Left kidney (tissue), 2 donors: ENCODE data around the gene ABLIM2. TPM values are rescaled to one million over a fixed set of nuclear protein-coding genes. Genes with fewer than 3 reads are reported as not detected.

Source experiments
- DNase-seq: peaks from one replicate; pipeline ENCODE4 v3.0.0-alpha.2; 2013
- polyA plus RNA-seq: library from polyadenylated mRNA; unstranded; fragments of 120-200 nt; gene quantifications from one replicate; pipeline ENCODE4 v1.2.1, GENCODE V29; 2013; ENCODE audit not compliant: insufficient read length

Gene ABLIM2
- polyA plus RNA-seq, 1 donor: 6.8 TPM

DNA sequence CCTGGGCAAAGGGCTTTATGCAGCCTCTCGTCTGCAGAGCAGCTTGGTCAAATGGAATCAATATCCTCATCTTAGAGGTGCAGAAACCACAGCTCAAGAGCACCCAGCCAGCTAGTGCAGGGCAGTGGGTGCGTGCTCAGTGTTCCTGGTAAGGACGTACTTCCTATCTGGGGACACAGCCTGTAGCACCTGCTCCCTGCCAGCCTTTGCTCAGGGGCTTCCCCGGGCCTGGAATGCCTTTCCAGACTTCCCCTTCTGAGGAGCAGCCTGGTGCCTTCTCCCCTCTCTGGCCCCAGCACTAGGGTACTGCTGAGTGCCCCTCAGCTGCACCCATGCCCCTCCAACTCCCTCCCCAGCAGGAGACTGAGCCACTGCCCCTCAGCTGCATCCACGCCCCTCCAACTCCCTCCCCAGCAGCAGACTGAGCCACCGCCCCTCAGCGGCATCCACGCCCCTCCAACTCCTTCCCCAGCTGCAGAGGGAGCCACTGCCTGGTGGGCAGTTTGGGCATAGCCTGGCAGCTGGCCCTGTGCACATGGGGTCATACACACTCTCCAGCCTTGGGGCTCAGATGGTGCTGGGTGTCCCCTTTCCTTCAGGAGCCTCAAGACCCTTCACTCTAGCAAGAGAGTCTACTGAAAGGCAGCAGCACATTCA is 176.7 kb downstream of the ABLIM2 start:
- no peak for DNase-seq

- DNase-seq: no peak
Observed at GRCh38 chr4:7980036-7980435, 178.6 kb downstream of the ABLIM2 start.

DNA sequence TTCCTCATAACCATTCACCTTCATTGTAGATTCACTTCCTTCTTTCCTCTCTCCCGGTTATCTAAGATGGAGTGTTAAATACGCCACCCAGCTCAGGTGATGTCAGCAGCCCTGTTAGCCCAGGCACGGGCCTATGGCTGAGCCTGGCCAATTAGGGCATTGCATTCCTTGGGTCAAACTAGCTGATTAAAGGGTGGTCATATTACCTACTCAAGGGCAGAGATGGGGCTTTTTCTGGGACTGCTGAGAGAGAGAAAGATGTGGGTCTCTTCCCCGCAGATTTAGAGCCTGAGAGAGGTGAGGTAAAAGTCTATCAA is 179.0 kb downstream of the ABLIM2 start:
- DNase-seq: no peak

DNA sequence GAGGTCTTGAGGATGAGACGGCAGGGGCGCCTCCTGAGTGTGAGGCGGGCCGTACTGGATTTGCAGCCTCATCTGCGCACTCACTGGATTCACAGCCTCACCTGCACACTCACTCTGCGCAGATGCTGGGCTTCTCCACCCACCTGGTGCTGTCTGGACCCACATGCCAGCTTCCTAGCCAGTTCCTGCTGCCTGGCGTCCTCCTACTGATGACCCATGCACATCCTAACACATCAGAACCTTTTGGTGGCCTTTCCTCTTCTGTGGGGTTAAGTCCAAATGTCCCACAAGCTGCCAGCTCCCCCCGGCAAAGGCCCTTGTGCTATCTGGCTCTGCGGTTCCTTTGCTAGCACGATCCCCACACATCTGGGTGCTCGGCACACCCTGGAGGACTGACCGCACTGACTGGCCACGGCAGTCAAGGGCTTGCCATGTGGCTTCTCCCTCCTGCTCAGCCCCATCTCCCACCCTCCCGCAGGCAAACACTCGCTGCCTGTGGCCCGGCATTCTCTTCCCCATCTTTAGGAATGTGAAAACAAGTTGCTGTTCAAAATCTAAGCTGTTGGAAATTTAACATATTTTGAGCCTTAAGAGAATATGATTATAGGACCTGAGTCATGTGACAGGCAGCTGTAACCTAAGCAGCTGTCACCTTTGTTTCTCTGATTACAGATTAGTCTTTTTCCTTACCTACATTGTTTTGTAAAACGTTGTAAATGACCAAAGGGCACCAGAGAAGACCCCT is 179.5 kb downstream of the ABLIM2 start:
- DNase-seq: no peak

GRCh38 chr4:7978489-7978888 is 180.1 kb downstream of the ABLIM2 start:
- DNase-seq: no peak

DNA sequence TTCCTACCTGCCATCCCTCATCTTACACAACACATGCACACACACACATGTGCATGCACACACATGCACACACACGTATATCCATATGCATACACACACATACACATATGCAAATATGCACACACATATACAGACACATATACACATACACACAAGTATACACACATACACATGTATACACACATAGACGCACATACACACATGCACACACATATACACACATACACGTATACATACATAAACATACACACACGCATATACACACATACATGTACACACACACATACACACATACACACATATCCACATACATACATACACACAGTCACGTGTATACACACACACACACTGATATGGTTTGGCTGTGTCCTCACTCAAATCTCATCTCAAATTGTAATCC is 182.0 kb downstream of the ABLIM2 start:
- DNase-seq: no peak

DNA sequence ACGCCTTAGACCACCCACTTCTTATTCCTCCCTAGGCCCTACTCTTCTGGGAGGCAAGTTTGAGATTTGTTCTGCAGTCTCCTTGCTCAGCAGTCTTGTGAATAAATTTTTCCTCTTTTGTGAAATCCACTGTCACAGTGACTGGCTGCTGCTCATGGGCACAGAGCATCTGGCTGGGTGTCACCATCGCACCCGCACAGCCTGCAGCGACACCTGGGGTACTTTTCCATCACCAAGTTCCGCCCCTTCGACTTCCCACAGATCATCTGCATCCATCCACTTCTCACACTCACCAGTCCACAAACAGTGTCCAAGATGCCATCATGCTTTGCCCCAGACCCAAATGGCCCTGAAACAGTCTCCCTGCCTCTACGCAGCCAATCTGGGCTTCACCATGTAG is 182.6 kb downstream of the ABLIM2 start:
- DNase-seq: no peak

DNA sequence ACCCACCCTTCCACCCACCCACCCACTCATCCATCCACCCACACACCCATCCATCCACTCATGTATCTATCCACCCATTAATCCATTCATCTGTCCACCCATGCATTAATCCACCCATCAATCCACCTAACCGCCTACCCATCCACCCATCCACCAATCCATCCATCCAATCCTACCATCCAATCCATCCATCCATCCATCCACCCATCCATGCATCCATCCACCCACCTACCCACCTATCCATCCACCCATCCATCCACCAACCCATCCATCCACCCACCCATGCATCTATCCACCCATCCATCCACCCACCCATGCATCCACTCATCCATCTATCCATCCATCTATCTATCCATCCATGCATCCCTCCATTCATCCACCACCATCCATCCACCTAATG is 184.2 kb downstream of the ABLIM2 start:
- DNase-seq: no peak

DNA sequence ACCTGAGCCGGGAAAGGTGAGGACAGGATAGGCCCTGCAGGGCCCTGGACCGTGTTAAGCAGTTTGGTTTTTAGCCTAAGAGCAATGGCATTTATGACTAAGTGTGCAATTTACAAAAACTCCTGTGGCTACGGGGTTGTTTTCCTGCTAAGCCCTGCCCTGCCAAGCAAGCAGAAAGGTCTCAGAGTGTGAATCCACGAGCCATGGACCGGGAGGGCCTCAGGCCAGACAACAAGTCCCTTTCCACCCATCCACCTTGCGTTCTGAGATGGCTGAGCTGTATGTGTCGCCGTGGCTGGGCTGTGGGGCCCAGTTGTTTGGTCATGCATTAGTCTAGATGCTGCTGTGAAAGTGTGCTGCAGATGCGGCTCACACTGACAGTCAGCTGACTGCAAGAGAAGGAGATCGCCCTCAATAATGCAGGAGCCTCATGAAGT is 185.1 kb downstream of the ABLIM2 start:
- no peak for DNase-seq

DNA sequence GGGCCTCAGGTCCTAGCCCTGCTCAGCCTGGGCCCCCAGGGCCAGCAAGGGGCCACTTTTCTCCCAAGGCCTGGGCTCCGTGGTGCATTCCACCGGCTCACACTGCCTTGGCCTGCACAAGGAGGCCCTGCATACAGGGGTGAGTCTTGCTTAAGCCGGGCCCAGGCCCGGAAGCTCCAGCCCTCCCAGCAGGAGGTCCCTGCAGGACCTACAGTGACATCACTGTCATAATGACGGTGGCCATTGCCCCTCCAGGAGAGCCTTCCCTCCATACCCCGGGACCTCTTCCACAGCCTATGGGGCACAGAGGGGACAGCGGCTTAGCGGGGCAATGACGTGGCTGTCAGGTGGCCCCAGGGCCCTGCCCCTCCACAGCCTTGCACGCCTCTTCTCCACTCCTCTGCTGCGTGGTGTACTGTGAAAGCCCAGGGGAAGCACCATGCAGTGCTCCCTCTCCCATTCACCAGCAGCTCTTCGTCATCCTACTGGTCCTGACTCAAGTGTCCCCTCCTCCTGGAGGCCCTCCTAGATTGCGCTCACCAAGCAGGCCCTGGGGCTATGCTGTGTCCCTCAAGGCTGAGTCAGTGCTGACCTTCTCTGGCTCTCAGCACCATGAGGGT is 186.6 kb downstream of the ABLIM2 start:
- no peak for DNase-seq

GRCh38 chr4:7971159-7971631 is 187.4 kb downstream of the ABLIM2 start:
- DNase-seq: no peak

DNA sequence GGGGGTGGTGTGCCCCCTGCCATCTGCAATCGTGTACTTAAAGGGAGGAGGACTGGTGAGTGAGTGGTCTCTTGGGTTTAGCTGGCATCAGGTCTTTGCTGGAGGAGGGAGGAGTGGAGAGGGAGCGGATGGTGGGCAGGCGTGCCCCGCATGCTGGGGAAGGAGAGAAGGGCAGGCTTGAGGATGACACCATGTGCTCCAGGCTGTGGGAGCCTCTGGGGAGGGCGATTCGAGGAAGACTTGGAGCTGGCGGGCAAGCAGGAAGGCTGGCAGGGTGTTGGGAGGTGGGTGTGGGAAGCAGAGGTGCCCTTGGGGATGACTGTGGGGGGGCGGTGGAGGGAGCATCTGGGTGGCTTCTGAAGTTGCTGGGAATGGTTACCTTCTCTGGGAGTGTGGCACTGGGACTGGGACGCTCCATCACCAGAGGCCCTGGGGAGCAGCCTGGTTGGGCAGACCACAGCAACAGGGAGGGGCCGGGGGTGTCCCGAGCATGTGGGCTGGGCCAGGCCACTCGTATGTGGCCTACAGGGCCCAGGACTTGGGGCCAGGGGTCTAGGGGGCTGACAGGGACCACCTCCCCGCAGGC is 188.2 kb downstream of the ABLIM2 start:
- no peak for DNase-seq

DNA sequence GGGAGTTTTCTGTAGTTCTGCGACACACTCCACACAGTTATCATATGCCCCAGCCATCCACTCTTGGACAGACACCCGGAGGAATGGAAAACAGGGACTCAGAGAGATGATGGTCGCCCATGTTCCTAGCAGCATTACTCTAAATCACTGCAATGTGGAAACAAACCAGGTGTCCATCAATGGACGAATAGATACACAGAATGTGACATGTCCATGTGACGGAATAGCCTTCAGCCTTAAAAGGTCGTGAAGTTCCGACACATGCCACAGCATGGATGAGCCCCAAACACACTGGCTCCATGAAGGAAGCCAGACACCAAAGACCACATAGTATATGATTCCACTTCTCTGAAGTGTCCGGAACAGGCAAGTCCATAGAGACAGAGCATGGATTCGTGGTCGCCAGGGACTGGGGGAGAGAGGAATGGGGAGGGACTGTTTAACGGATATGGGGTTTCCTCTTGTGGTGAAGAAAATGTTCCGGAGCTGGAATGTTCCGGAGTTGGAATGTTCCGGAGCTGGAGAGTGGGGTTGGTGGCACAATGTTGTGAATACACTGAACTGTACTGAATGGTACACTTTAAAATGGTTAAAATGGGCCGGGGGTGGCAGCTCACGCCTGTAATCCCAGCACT is 190.2 kb downstream of the ABLIM2 start:
- no peak for DNase-seq

DNA sequence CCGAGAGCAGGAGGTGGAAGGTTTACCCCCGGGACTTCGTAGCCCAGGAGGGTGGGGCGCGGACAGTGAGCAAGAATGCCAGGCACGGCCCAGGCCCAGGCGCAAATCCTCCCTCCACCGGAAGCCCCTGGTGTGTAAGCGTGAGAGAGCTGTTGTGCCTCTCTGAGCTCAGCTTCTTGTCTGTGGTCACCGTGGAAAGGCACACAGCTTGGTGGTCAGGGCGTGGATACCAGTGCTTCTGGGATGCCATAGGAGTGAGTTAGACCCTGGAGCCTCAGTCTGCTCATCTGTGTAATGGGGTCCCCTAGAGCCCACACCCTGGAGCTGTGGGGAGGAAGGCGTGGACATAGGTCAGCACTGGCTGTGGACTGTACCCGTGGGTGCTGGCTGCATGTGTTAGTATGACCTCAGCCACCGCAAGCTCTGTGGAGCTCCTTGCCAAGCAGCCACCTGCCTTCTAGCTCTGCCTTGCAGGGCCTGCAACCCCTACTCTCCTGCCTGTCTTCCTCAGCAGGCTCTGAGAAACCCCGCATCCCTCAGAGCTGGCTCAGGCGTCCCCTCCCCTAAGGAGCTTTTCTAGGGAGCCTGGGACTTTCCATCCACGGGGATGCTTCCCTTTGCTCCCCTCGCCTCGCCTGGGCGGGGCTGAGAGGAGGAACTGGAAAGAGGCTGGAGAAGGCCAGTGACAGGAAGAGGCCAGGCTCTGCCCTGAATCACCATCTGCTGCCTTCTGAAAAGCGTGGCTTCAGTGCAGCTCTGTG is 190.9 kb downstream of the ABLIM2 start:
- DNase-seq: no peak

DNA sequence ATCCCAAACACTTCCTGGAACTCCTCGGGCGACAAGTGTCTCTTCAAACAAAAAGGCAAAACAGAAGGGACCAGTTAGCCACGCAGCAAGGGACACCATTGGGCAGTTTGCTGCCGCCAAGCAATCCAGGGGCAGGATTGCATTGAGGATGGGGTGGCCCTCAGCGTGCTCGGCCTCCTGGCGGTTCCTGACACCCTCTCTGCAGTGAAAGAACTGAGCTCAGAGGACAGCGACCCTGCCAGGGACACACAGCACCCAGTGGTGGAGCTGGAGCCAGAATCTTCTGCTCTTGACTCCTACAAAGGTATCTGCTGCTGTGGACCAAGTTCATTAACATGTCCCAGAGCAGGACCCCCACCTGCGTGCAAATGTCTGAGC is 191.6 kb downstream of the ABLIM2 start:
- no peak for DNase-seq

DNA sequence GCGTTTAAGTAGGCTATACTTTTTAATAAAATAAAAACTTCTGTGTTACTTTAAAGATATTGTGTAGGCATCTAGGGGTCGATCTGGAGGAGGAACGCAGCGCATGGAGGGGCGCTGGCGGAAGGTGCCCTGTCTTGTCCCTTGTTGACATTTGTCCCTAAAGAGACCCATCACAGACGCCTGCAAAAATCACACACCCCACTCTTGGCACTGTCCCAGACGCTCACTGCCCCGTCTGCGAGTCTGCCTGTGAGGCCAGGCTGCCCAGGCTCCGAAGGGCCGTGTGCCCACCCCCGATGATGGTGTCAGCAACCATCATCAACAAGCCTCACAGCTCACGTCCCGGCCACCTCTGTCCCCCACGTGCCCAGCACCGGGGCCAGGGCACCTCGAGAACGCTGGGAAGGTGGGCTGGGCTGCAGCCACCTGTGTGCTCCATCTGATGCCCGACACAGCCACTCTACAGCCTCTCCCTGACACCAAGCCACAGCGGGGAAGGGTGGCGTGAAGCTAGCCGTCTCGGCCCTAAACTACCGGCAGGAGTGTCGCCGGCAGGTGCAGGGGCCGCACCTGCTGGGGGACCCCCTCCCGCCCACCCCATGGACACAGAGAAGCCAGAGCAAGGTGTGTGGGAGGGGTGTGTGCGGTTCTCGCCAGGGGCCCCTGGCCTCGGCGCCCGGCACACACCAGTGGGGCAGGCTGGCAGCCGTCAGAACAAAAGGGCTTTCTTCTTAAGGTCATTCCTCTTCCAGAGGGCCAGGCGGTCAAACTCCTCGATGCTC is 192.1 kb downstream of the ABLIM2 start:
- DNase-seq: no peak

DNA sequence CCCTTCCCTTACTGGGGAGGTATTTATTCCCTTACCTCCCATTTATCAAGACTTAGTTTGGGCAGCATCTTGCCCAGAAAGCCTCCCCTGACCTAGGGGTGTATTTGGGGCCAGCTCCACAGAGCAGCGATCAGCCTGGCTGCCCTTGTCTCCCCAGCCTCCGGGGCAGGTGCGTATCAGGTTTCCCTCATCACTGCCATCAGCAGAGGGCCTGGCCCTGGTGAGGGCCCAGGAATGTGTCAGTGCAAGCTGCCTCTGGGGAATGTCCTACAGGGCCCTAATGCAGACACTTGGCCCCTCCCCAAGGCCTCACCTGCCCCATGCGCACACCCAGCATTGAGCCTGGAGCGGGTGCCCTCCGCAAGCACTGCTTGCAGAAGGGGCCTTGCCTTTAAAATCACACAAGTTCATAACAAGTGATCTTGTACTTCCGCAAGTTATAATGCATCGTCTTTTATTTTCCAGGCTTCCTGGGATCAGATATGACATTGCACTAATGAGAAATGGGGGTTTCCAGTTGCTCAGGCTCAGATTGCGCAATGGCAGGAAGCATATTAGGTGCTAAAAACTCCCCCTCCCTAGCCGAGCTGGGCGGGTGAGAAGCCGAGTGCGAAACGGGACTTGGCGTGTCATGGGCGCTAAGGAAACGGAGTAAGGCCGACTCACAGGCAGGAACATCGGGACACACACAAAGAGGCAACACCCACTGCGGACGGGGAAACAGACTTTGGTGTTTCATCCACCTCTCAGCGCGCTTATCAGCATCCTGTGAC is 193.5 kb downstream of the ABLIM2 start:
- no peak for DNase-seq

DNA sequence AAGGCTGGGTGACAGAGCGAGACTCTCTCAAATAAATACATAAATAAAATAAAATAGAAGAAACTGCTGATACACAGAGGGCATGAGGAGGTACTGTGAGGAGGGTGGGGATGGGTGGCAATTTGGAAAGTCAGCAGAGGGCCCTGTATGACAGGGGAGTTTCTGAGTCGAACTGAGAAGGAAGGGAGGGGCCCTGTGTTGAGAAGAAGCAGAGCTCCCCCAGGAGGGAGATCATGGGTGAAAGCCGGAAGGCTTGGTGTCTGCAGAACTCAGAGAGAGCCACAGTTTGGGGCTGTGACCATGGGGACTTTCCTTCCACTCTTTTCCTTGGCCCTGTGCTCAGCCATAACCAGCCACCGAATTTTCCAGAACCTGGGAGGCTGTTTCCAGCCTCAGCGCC is 194.2 kb downstream of the ABLIM2 start:
- no peak for DNase-seq

- DNase-seq: no peak
Observed at GRCh38 chr4:7963691-7964090, 194.9 kb downstream of the ABLIM2 start.
